ENCODE measurements around the gene HOXA10. TPM values are rescaled to one million over a fixed set of nuclear protein-coding genes. Genes with fewer than 3 reads are reported as not detected.

The HOXA10 gene
- total and polyA plus RNA-seq, 7 donors: 0.81 to 77.5 (median 25.6) TPM; not detected in 1

GRCh38 chr7:27204851-27205322 lies 30.8 kb upstream of the HOXA10 start:
- Histone ChIP-seq H3K9me3 (no peaks in the 10 kb centered on the region), H3K4me1 (peaks cover 9% of the 10 kb centered on the region), H3K27me3 (ENCODE audit: insufficient read depth in 3 of 3, low read length in 2 of 3) (peaks cover 0 to 87% (median 52%) of the 10 kb centered on the region in 3 donors), H3K36me3 (ENCODE audit: insufficient read depth in 1 of 2, low read depth in 1 of 2) (no peaks in the 10 kb centered on the region), H3K27ac (no peak overlapping the region), H3K4me3 (peak overlapping the region; percentile 50)
- no peak for TF ChIP-seq CTCF (IDR thresholded peaks at IDR 0.05)
- intact Hi-C loops (cut with DNase I): no loop called here
- ATAC-seq (peak in 3 of 4 donors; percentile 25 to 31 (median 29)), DNase-seq (no peak)
- 5 to 10% (median 7%) methylated on average over 41 of the region's 41 CpGs for WGBS, 3 donors

- WGBS, 3 donors: 47 to 78% (median 77%) methylated on average over 4 of the region's 4 CpGs
- Histone ChIP-seq H3K4me1 (peaks cover 12% of the 10 kb centered on the region), H3K36me3 (ENCODE audit: insufficient read depth in 1 of 2, low read depth in 1 of 2) (no peaks in the 10 kb centered on the region), H3K27ac (no peak overlapping the region), H3K9me3 (no peaks in the 10 kb centered on the region), H3K4me3 (no peak overlapping the region), H3K27me3 (ENCODE audit: insufficient read depth in 3 of 3, low read length in 2 of 3) (peaks cover 0 to 88% (median 59%) of the 10 kb centered on the region in 3 donors)
- ATAC-seq (no peak), DNase-seq (no peak)
- intact Hi-C loops (cut with DNase I): no loop called here
- no peak for TF ChIP-seq CTCF (IDR thresholded peaks at IDR 0.05)
Observed at GRCh38 chr7:27203964-27204594, 30.0 kb upstream of the HOXA10 start.

GRCh38 chr7:27203365-27203953 lies 29.3 kb upstream of the HOXA10 start:
- intact Hi-C loops (cut with DNase I): no loop called here
- 46 to 66% (median 55%) methylated on average over 10 of the region's 10 CpGs for WGBS, 3 donors
- peaks cover 16% of the 10 kb centered on the region for H3K4me1 ChIP-seq
- H3K36me3 ChIP-seq (ENCODE audit: insufficient read depth in 1 of 2, low read depth in 1 of 2): no peaks in the 10 kb centered on the region
- no peak overlapping the region for H3K4me3 ChIP-seq
- no peak for ATAC-seq
- peaks cover 0 to 94% (median 61%) of the 10 kb centered on the region in 3 donors for H3K27me3 ChIP-seq (ENCODE audit: insufficient read depth in 3 of 3, low read length in 2 of 3)
- no peak overlapping the region for H3K27ac ChIP-seq
- no peak for DNase-seq
- H3K9me3 ChIP-seq: no peaks in the 10 kb centered on the region
- TF ChIP-seq CTCF (IDR thresholded peaks at IDR 0.05): no peak

- H3K4me1 ChIP-seq: peaks cover 16% of the 10 kb centered on the region
- no peak overlapping the region for H3K4me3 ChIP-seq
- no peak overlapping the region for H3K27ac ChIP-seq
- peaks cover 0 to 97% (median 59%) of the 10 kb centered on the region in 3 donors for H3K27me3 ChIP-seq (ENCODE audit: insufficient read depth in 3 of 3, low read length in 2 of 3)
- intact Hi-C loops (cut with DNase I): no loop called here
- ATAC-seq: no peak
- no peak for DNase-seq
- no peaks in the 10 kb centered on the region for H3K36me3 ChIP-seq (ENCODE audit: insufficient read depth in 1 of 2, low read depth in 1 of 2)
- no peak for TF ChIP-seq CTCF (IDR thresholded peaks at IDR 0.05)
- 36 to 68% (median 63%) methylated on average over 3 of the region's 3 CpGs for WGBS, 3 donors
- no peaks in the 10 kb centered on the region for H3K9me3 ChIP-seq
Observed at GRCh38 chr7:27202862-27203134, 28.7 kb upstream of the HOXA10 start.
